GM18507 (cell line): ENCODE data around the gene SH3D19.

Experiments
- DNase-seq: peaks from one replicate; pipeline ENCODE4 v3.0.0; 2011; ENCODE audit warnings: low read depth; ENCODE audit not compliant: insufficient read length; ENCODE audit errors: extremely low spot score
- FAIRE-seq: peaks from 2 replicates; lab custom pipeline; 2011; peaks lifted over from hg19 to GRCh38; lab: Jason Lieb, UNC

SH3D19 gene

GRCh38 chr4:151206241-151207005 lies 119.0 kb downstream of the SH3D19 start:
- no peak for FAIRE-seq
- no peak for DNase-seq

- FAIRE-seq = no peak
Measured at GRCh38 chr4:151205722-151206121, 119.7 kb downstream of the SH3D19 start.

GRCh38 chr4:151204925-151205524 lies 120.4 kb downstream of the SH3D19 start:
- no peak for FAIRE-seq
- DNase-seq = no peak

More at GRCh38 chr4:151205722-151206121, 119.7 kb downstream of the SH3D19 start:
- DNase-seq = no peak

GRCh38 chr4:151202851-151203455 lies 122.5 kb downstream of the SH3D19 start:
- no peak for FAIRE-seq
- DNase-seq = no peak

- no peak for FAIRE-seq
- DNase-seq = no peak
Measured at GRCh38 chr4:151202381-151202780, 123.0 kb downstream of the SH3D19 start.

GRCh38 chr4:151199319-151200190 lies 125.8 kb downstream of the SH3D19 start:
- FAIRE-seq (no peak), DNase-seq (no peak)

GRCh38 chr4:151198748-151199147 lies 126.7 kb downstream of the SH3D19 start:
- FAIRE-seq = no peak
- DNase-seq = no peak

- no peak for DNase-seq
Measured at GRCh38 chr4:151197247-151197646, 128.2 kb downstream of the SH3D19 start.

GRCh38 chr4:151195801-151196200 lies 129.6 kb downstream of the SH3D19 start:
- FAIRE-seq (no peak), DNase-seq (no peak)

More at GRCh38 chr4:151197247-151197646, 128.2 kb downstream of the SH3D19 start:
- no peak for FAIRE-seq

GRCh38 chr4:151193414-151193813 lies 132.0 kb downstream of the SH3D19 start:
- DNase-seq (no peak), FAIRE-seq (no peak)

- DNase-seq = no peak
Measured at GRCh38 chr4:151192556-151193235, 132.7 kb downstream of the SH3D19 start.

GRCh38 chr4:151184523-151185458 lies 140.6 kb downstream of the SH3D19 start:
- DNase-seq = no peak
- no peak for FAIRE-seq

More at GRCh38 chr4:151192556-151193235, 132.7 kb downstream of the SH3D19 start:
- FAIRE-seq = no peak

GRCh38 chr4:151182455-151182996 lies 142.9 kb downstream of the SH3D19 start:
- no peak for DNase-seq
- no peak for FAIRE-seq

- FAIRE-seq (no peak), DNase-seq (no peak)
Measured at GRCh38 chr4:151176685-151177084, 148.7 kb downstream of the SH3D19 start.

GRCh38 chr4:151175754-151176631 lies 149.4 kb downstream of the SH3D19 start:
- FAIRE-seq (no peak), DNase-seq (no peak)

GRCh38 chr4:151175233-151175632 lies 150.2 kb downstream of the SH3D19 start:
- DNase-seq (no peak), FAIRE-seq (no peak)

GRCh38 chr4:151174784-151175183 lies 150.6 kb downstream of the SH3D19 start:
- no peak for FAIRE-seq

More at GRCh38 chr4:151174784-151175183, 150.6 kb downstream of the SH3D19 start:
- DNase-seq = no peak
